Measurements from ENCODE around the gene RHPN2. TPM values are rescaled to one million over a fixed set of nuclear protein-coding genes. Genes with fewer than 3 reads are reported as not detected.

RHPN2 gene
- polyA plus RNA-seq, 2 of the 4 experiments (the other 2 are of a cell fraction) = 60.5 to 140 TPM

DNA sequence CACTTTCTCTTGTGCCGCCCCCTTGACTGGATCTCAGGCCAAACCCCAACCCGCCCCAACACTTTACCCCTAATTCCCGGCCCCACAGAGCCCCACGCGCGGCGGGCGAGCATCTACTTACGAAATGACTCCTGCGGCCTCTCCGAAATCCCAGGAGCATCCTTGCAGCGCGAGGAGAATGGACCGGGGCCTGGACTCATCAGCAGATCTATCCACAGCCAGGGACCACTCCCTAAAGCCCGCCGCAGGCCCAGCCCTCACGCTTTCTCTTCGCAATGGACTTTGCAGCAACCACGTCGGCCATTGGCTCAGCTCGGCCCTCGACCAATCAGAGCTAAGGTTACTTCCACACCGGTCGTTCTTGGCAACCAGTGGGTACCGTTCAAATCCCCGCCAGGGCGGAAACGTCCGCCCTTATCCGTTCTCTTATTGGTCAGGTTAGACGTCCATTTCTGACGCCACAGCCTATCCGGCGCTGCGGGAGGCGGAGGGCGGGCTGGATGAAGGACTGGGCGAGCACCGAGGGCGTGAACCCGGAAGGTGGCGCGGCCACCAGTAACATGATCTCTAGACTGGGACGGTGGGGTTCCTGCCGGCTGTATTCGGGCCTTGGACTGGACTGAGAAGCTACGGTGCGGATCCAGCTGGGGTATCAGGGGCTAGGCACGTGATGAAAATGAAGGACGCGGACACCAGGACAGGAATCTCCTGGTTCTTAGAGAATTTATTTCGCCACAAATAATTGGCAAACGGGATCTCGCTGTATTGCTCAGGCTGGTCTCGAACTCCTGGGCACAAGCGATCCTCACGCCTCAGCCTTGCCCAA lies 92.8 kb downstream of the RHPN2 start, which contains the start of the genes CEP89 and FAAP24 (continued):
- TF ChIP-seq, protein P1, sequence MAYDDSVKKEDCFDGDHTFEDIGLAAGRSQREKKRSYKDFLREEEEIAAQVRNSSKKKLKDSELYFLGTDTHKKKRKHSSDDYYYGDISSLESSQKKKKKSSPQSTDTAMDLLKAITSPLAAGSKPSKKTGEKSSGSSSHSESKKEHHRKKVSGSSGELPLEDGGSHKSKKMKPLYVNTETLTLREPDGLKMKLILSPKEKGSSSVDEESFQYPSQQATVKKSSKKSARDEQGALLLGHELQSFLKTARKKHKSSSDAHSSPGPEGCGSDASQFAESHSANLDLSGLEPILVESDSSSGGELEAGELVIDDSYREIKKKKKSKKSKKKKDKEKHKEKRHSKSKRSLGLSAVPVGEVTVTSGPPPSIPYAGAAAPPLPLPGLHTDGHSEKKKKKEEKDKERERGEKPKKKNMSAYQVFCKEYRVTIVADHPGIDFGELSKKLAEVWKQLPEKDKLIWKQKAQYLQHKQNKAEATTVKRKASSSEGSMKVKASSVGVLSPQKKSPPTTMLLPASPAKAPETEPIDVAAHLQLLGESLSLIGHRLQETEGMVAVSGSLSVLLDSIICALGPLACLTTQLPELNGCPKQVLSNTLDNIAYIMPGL (CRISPR knock-in tag; IDR thresholded peaks at IDR 0.05; ENCODE audit: borderline replicate concordance) = no peak
- TF ChIP-seq RCOR1 (IDR thresholded peaks at IDR 0.05; ENCODE audit: low read depth, low read length) (no peak), NR3C1 (IDR thresholded peaks at IDR 0.05) (no peak), KDM1A (IDR thresholded peaks at IDR 0.05; ENCODE audit: low read depth) (no peak), PHF8 (IDR thresholded peaks at IDR 0.05; ENCODE audit: borderline replicate concordance, low read depth) (peak; percentile 94), EHMT2 (IDR thresholded peaks at IDR 0.05; ENCODE audit: low read depth) (no peak), FOSL2 (IDR thresholded peaks at IDR 0.05) (no peak), FOSL2 (CRISPR knock-in tag; IDR thresholded peaks at IDR 0.05) (peak; percentile 24; the same call in 1 of the 2 replicates), MYC (IDR thresholded peaks at IDR 0.05; ENCODE audit: borderline replicate concordance, low read length) (no peak; the same call in 1 of the 2 replicates), NFE2L2 (conservative IDR thresholded peaks at IDR 0.05; ENCODE audit: low read length) (no peak), ESRRA (IDR thresholded peaks at IDR 0.05; ENCODE audit: borderline replicate concordance, low read length) (0 out of 2 replicates have a peak, but pooled peaks have one; percentile 44), CEBPB (IDR thresholded peaks at IDR 0.05) (0 out of 4 replicates have a peak, but pooled peaks of 1 of the 2 experiments have one; percentile 24), EP300 (IDR thresholded peaks at IDR 0.05) (0 out of 5 replicates have a peak, but pooled peaks of 1 of the 2 experiments have one; percentile 34), ZSCAN20 (CRISPR knock-in tag; IDR thresholded peaks at IDR 0.05) (no peak), RARB (CRISPR knock-in tag; IDR thresholded peaks at IDR 0.05) (peak; percentile 89; the same call in 1 of the 2 replicates), RNF2 (IDR thresholded peaks at IDR 0.05; ENCODE audit: borderline replicate concordance, low read depth) (no peak), TP53 (CRISPR knock-in tag; IDR thresholded peaks at IDR 0.05) (peak; percentile 27; the same call in 1 of the 2 replicates), CHD2 (IDR thresholded peaks at IDR 0.05; ENCODE audit: low read length, partially characterized antibody) (peak; percentile 57), MAFK (IDR thresholded peaks at IDR 0.05; ENCODE audit: partially characterized antibody) (no peak), SREBF2 (IDR thresholded peaks at IDR 0.05) (no peak; the same call in 1 of the 2 replicates), BHLHE40 (IDR thresholded peaks at IDR 0.05; ENCODE audit: low read depth, low read length) (no peak), RFX5 (IDR thresholded peaks at IDR 0.05) (peak; percentile 85), CBX8 (IDR thresholded peaks at IDR 0.05) (no peak), ZFP36 (IDR thresholded peaks at IDR 0.05; ENCODE audit: borderline replicate concordance, partially characterized antibody) (no peak)
- TF ChIP-seq, protein P2, sequence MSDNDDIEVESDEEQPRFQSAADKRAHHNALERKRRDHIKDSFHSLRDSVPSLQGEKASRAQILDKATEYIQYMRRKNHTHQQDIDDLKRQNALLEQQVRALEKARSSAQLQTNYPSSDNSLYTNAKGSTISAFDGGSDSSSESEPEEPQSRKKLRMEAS (IDR thresholded peaks at IDR 0.05) = peak; percentile 81
- TF ChIP-seq, protein P3, sequence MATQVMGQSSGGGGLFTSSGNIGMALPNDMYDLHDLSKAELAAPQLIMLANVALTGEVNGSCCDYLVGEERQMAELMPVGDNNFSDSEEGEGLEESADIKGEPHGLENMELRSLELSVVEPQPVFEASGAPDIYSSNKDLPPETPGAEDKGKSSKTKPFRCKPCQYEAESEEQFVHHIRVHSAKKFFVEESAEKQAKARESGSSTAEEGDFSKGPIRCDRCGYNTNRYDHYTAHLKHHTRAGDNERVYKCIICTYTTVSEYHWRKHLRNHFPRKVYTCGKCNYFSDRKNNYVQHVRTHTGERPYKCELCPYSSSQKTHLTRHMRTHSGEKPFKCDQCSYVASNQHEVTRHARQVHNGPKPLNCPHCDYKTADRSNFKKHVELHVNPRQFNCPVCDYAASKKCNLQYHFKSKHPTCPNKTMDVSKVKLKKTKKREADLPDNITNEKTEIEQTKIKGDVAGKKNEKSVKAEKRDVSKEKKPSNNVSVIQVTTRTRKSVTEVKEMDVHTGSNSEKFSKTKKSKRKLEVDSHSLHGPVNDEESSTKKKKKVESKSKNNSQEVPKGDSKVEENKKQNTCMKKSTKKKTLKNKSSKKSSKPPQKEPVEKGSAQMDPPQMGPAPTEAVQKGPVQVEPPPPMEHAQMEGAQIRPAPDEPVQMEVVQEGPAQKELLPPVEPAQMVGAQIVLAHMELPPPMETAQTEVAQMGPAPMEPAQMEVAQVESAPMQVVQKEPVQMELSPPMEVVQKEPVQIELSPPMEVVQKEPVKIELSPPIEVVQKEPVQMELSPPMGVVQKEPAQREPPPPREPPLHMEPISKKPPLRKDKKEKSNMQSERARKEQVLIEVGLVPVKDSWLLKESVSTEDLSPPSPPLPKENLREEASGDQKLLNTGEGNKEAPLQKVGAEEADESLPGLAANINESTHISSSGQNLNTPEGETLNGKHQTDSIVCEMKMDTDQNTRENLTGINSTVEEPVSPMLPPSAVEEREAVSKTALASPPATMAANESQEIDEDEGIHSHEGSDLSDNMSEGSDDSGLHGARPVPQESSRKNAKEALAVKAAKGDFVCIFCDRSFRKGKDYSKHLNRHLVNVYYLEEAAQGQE (IDR thresholded peaks at IDR 0.05) = no peak; the same call in 1 of the 2 replicates
- TF ChIP-seq, protein P4, sequence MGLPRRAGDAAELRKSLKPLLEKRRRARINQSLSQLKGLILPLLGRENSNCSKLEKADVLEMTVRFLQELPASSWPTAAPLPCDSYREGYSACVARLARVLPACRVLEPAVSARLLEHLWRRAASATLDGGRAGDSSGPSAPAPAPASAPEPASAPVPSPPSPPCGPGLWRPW (IDR thresholded peaks at IDR 0.05) = no peak
- TF ChIP-seq, protein P5, sequence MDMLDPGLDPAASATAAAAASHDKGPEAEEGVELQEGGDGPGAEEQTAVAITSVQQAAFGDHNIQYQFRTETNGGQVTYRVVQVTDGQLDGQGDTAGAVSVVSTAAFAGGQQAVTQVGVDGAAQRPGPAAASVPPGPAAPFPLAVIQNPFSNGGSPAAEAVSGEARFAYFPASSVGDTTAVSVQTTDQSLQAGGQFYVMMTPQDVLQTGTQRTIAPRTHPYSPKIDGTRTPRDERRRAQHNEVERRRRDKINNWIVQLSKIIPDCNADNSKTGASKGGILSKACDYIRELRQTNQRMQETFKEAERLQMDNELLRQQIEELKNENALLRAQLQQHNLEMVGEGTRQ (IDR thresholded peaks at IDR 0.05) = peak; percentile 62
- TF ChIP-seq, protein P6, sequence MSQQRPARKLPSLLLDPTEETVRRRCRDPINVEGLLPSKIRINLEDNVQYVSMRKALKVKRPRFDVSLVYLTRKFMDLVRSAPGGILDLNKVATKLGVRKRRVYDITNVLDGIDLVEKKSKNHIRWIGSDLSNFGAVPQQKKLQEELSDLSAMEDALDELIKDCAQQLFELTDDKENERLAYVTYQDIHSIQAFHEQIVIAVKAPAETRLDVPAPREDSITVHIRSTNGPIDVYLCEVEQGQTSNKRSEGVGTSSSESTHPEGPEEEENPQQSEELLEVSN (IDR thresholded peaks at IDR 0.05; ENCODE audit: borderline replicate concordance, low read depth) = peak; percentile 57; the same call in 1 of the 2 replicates
- TF ChIP-seq, protein P7, sequence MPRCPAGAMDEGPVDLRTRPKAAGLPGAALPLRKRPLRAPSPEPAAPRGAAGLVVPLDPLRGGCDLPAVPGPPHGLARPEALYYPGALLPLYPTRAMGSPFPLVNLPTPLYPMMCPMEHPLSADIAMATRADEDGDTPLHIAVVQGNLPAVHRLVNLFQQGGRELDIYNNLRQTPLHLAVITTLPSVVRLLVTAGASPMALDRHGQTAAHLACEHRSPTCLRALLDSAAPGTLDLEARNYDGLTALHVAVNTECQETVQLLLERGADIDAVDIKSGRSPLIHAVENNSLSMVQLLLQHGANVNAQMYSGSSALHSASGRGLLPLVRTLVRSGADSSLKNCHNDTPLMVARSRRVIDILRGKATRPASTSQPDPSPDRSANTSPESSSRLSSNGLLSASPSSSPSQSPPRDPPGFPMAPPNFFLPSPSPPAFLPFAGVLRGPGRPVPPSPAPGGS (IDR thresholded peaks at IDR 0.05) = peak; percentile 85; the same call in 2 of the 3 replicates
- TF ChIP-seq, protein P8, sequence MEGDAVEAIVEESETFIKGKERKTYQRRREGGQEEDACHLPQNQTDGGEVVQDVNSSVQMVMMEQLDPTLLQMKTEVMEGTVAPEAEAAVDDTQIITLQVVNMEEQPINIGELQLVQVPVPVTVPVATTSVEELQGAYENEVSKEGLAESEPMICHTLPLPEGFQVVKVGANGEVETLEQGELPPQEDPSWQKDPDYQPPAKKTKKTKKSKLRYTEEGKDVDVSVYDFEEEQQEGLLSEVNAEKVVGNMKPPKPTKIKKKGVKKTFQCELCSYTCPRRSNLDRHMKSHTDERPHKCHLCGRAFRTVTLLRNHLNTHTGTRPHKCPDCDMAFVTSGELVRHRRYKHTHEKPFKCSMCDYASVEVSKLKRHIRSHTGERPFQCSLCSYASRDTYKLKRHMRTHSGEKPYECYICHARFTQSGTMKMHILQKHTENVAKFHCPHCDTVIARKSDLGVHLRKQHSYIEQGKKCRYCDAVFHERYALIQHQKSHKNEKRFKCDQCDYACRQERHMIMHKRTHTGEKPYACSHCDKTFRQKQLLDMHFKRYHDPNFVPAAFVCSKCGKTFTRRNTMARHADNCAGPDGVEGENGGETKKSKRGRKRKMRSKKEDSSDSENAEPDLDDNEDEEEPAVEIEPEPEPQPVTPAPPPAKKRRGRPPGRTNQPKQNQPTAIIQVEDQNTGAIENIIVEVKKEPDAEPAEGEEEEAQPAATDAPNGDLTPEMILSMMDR (IDR thresholded peaks at IDR 0.05) = no peak
